ENCODE measurements around the gene CHAC1. TPM values are rescaled to one million over a fixed set of nuclear protein-coding genes. Genes with fewer than 3 reads are reported as not detected.

Gene CHAC1
- total and polyA plus RNA-seq, 8 donors = 0.78 to 5.8 (median 1.2) TPM

DNA sequence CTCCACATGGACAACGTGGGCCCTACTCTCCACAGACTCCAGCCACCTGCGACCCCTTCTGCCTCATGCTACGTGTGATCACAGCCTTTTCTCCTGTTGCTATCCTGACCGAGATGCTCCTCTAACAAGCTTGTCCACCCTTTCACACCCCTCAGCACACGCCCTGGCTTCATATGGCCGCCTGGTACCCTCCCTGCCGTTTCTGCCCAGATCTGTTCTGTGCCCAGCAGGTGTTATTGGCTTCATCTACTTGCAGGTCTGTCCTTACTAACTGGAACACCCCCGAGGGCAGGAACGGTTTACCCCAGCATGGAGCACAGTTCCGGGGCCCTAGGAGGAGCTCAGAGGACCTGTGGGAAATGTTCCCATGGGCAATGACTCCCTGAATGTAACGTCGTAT is 9.9 kb downstream of the CHAC1 start:
- H3K27me3 ChIP-seq = no peaks in the 10 kb centered on the region
- DNase-seq = no peak
- intact Hi-C loops (cut with DNase I) = no loop called here
- TF ChIP-seq, protein P1, sequence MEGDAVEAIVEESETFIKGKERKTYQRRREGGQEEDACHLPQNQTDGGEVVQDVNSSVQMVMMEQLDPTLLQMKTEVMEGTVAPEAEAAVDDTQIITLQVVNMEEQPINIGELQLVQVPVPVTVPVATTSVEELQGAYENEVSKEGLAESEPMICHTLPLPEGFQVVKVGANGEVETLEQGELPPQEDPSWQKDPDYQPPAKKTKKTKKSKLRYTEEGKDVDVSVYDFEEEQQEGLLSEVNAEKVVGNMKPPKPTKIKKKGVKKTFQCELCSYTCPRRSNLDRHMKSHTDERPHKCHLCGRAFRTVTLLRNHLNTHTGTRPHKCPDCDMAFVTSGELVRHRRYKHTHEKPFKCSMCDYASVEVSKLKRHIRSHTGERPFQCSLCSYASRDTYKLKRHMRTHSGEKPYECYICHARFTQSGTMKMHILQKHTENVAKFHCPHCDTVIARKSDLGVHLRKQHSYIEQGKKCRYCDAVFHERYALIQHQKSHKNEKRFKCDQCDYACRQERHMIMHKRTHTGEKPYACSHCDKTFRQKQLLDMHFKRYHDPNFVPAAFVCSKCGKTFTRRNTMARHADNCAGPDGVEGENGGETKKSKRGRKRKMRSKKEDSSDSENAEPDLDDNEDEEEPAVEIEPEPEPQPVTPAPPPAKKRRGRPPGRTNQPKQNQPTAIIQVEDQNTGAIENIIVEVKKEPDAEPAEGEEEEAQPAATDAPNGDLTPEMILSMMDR (IDR thresholded peaks at IDR 0.05) = no peak
- H3K9me3 ChIP-seq = no peaks in the 10 kb centered on the region
- no peak overlapping the region for H3K4me3 ChIP-seq
- ATAC-seq = no peak
- H3K4me1 ChIP-seq = peaks cover 5 to 6% of the 10 kb centered on the region in 2 donors
- H3K36me3 ChIP-seq = no peaks in the 10 kb centered on the region
- no peak overlapping the region for H3K27ac ChIP-seq

DNA sequence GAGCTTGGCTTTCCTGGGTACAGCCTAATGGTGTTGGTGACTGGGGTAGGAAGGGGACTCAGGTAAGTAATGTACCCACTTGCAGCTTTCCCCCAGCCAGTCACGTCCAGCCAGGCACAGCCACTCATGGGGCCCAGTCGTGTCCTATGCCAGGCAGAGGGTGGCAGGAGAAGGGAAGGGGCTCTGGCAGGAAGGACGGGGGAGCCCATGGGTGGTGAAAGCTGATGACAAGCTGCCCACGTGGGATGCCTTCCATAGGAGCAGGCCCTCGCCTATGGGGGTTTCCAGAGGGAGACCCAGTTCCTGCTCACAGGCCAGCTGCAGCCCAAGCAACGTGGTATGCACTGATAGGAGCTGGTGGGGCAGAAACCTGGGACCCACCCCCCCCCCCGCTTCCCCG is 10.7 kb downstream of the CHAC1 start:
- TF ChIP-seq, protein P1 (IDR thresholded peaks at IDR 0.05) = no peak
- ATAC-seq = no peak
- no peaks in the 10 kb centered on the region for H3K27me3 ChIP-seq
- no peaks in the 10 kb centered on the region for H3K9me3 ChIP-seq
- H3K4me1 ChIP-seq = peaks cover 5 to 6% of the 10 kb centered on the region in 2 donors
- no peak overlapping the region for H3K4me3 ChIP-seq
- no peak overlapping the region for H3K27ac ChIP-seq
- DNase-seq = no peak
- intact Hi-C loops (cut with DNase I) = no loop called here
- no peaks in the 10 kb centered on the region for H3K36me3 ChIP-seq

DNA sequence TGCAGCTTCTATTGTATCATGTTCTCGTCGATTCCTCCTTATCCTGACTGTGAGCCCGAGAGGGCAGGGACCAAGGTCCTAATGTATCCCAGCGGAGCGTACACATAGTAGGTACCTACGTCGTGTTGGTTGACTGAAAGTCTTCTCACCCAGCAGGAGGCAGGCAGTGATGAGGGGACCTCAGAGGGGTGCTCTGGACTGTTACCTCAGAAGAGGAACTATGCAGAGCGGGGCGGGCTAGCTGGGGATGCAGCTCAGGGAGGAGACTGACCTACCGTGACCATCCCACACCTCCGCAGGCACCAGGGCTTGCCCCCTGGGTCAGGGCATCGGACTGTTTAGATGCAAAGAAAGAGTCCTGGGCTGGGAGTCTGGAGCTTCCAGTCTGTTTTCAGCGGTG is 11.4 kb downstream of the CHAC1 start:
- H3K4me3 ChIP-seq = no peak overlapping the region
- DNase-seq (no peak), ATAC-seq (no peak)
- intact Hi-C loops (cut with DNase I) = no loop called here
- no peak overlapping the region for H3K27ac ChIP-seq
- no peaks in the 10 kb centered on the region for H3K9me3 ChIP-seq
- peaks cover 5 to 6% of the 10 kb centered on the region in 2 donors for H3K4me1 ChIP-seq
- H3K27me3 ChIP-seq = no peaks in the 10 kb centered on the region
- TF ChIP-seq, protein P1 (IDR thresholded peaks at IDR 0.05) = no peak
- no peaks in the 10 kb centered on the region for H3K36me3 ChIP-seq

DNA sequence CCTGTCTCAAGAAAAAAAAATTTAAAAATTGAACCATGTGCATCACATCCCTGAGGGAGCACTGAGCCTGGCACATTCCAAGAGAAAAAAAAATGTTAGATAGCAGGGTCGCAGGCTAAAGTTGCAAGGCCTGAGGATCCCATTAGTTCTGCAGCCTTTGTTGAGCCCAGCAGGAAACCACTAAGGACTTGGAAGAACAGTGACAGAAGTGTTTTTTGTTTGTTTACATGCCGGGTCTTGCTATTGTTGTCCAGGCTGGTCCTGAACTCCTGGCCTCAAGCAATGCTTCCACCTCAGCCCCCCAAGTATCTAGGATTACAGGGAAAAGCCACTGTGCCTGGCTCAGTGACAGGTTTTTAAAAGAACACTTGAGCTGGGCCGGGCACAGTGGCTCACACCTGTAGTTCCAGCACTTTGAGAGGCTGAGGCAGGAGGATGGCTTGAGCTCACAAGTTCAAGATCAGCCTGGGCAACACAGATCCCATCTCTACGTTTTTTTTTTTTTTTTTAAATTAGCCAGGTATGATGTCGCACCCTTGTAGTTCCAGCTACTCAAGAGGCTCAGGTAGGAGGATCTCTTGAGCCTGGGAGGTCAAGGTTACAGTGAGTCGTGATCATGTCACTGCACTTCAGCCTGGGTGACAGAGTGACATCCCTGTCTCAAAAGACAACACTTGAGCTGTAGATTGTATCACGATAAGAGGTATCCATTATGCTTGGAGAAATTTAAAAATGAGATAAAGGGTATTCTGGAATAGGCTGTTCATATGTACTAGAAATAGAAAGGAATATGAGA is 15.2 kb downstream of the CHAC1 start:
- Histone ChIP-seq H3K4me1 (no peaks in the 10 kb centered on the region), H3K27ac (no peak overlapping the region), H3K4me3 (no peak overlapping the region), H3K9me3 (no peaks in the 10 kb centered on the region), H3K27me3 (no peaks in the 10 kb centered on the region), H3K36me3 (no peaks in the 10 kb centered on the region)
- intact Hi-C loops (cut with DNase I) = no loop called here
- DNase-seq = no peak
- TF ChIP-seq, protein P1 (IDR thresholded peaks at IDR 0.05) = no peak
- no peak for ATAC-seq

DNA sequence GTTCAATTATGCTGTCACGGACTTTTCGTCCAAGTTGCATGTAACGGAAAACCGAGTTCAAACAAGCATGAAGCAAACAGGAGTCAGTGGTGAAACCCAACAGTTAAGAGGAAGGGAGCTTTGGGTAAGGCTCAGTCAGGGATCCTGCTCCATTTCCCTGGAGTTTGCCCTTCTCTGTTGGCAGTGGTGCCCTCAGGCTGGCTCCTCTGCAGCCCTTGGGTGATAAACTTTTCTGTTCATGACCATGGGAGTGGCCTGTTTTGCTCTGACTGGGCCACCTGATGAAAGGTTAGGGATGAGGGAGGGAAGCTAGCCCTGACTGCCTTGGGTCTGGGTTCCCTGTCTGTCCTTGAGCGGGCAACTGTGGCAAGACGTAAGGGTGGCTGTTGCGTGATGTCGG is 16.1 kb downstream of the CHAC1 start:
- Histone ChIP-seq H3K9me3 (no peaks in the 10 kb centered on the region), H3K27me3 (no peaks in the 10 kb centered on the region), H3K4me3 (no peak overlapping the region), H3K4me1 (no peaks in the 10 kb centered on the region), H3K36me3 (no peaks in the 10 kb centered on the region), H3K27ac (no peak overlapping the region)
- ATAC-seq = no peak
- DNase-seq = no peak
- TF ChIP-seq, protein P1 (IDR thresholded peaks at IDR 0.05) = no peak
- intact Hi-C loops (cut with DNase I) = no loop called here

All from left lung (tissue), 10 donors.